Lower leg skin (tissue), 4 donors: Measurements from ENCODE around the gene IL24. TPM values are rescaled to one million over a fixed set of nuclear protein-coding genes. Genes with fewer than 3 reads are reported as not detected.

Experiments
- DNase-seq, 2 donors: peaks; one replicate each; pipeline ENCODE4 v3.0.0-alpha.2; 2019; ENCODE audit warnings: low spot score in 2 of 2
- H3K4me3 ChIP-seq: fragments of 200-600 bp; sonication (generic); 2 replicates; pipeline ENCODE4 v1.5.1; 2017; ENCODE audit warnings: mild to moderate bottlenecking, low read depth; ENCODE audit not compliant: poor library complexity, severe bottlenecking
- CTCF ChIP-seq, 3 donors: fragments of 450-650 bp; IDR thresholded peaks; one replicate each; pipeline ENCODE4 v1.5.1; 2016; ENCODE audit warnings: antibody characterized with exemption in 3 of 3, mild to moderate bottlenecking in 3 of 3, moderate library complexity in 2 of 3
- POLR2A ChIP-seq, 2 donors: fragments of 450-650 bp; IDR thresholded peaks; one replicate each; pipeline ENCODE4 v1.6.1; 2016 to 2017; ENCODE audit warnings: antibody characterized with exemption in 2 of 2, mild to moderate bottlenecking in 1 of 2, moderate library complexity in 1 of 2
- WGBS, 2 donors: methylation state at CpG; one replicate each; pipeline ENCODE4 v1.1.5; 2018; 5-methylcytosine and 5-hydroxymethylcytosine counted together
- intact Hi-C: fragments of 100-400 bp; cut with DNase I; formaldehyde crosslinking; loops from one replicate; pipeline ENCODE4 v1.15.0; 2023; ENCODE audit warnings: low total_unique reads
- total RNA-seq, 4 donors: library from RNA; depleted of rRNA; stranded (reverse); fragments of >200 nt; gene quantifications; one replicate each; pipeline ENCODE4 v1.1.0, GENCODE V29; 2016

Gene IL24
- total RNA-seq, 4 donors from 2014 or later = not detected

- TF ChIP-seq POLR2A (IDR thresholded peaks at IDR 0.05) (no peak), CTCF (IDR thresholded peaks at IDR 0.05) (no peak)
- intact Hi-C loops = no loop called here
- no peak within 1 kb of the TSS for H3K4me3 ChIP-seq
- WGBS, 2 donors = 33% methylated on average over 19 of the region's 19 CpGs
- peak; percentile 78 to 96 for DNase-seq
Measured at GRCh38 chr1:206864939-206865671, 32.1 kb upstream of the IL24 start, which contains the start of gene IL20. TSS of gene IL20 (plus strand) at chr1:206865623. CDS start at chr1:206865853, 230 bp downstream.

- no peak for DNase-seq
- no peak for TF ChIP-seq POLR2A (IDR thresholded peaks at IDR 0.05)
- TF ChIP-seq CTCF (IDR thresholded peaks at IDR 0.05) = no peak
- WGBS, 2 donors = 35 to 46% methylated on average over 2 of the region's 2 CpGs
- H3K4me3 ChIP-seq = no peak overlapping the region
- intact Hi-C loops = no loop called here
Measured at GRCh38 chr1:206866062-206866461, 31.2 kb upstream of the IL24 start.

GRCh38 chr1:206867239-206867638 lies 30.0 kb upstream of the IL24 start:
- DNase-seq = no peak
- intact Hi-C loops = no loop called here
- TF ChIP-seq CTCF (IDR thresholded peaks at IDR 0.05) = no peak
- no peak for TF ChIP-seq POLR2A (IDR thresholded peaks at IDR 0.05)
- 68 to 70% methylated on average over 1 of the region's 1 CpG for WGBS, 2 donors
- no peak overlapping the region for H3K4me3 ChIP-seq

GRCh38 chr1:206867716-206868115 lies 29.5 kb upstream of the IL24 start:
- DNase-seq = no peak
- no peak for TF ChIP-seq POLR2A (IDR thresholded peaks at IDR 0.05)
- TF ChIP-seq CTCF (IDR thresholded peaks at IDR 0.05) = no peak
- intact Hi-C loops = no loop called here
- H3K4me3 ChIP-seq = no peak overlapping the region

- no peak overlapping the region for H3K4me3 ChIP-seq
- intact Hi-C loops = no loop called here
- TF ChIP-seq POLR2A (IDR thresholded peaks at IDR 0.05) (no peak), CTCF (IDR thresholded peaks at IDR 0.05) (no peak)
- DNase-seq = no peak
- 65 to 67% methylated on average over 1 of the region's 1 CpG for WGBS, 2 donors
Measured at GRCh38 chr1:206868264-206868663, 29.0 kb upstream of the IL24 start.

- no peak overlapping the region for H3K4me3 ChIP-seq
- intact Hi-C loops = no loop called here
- TF ChIP-seq POLR2A (IDR thresholded peaks at IDR 0.05) (no peak), CTCF (IDR thresholded peaks at IDR 0.05) (no peak)
- WGBS, 2 donors = 86% methylated on average over 3 of the region's 3 CpGs
- no peak for DNase-seq
Measured at GRCh38 chr1:206872139-206872538, 25.1 kb upstream of the IL24 start.
